Body of pancreas (tissue), 4 donors: ENCODE results near the gene CMSS1. TPM values are rescaled to one million over a fixed set of nuclear protein-coding genes. Genes with fewer than 3 reads are reported as not detected.

Experiments
- ATAC-seq: fragments of 150-250 bp; one replicate; pipeline ENCODE4 v1.9.1; 2016
- DNase-seq, 4 donors: peaks; one replicate each; pipeline ENCODE4 v3.0.0-alpha.2; 2019
- H3K27ac ChIP-seq, 4 donors: fragments of 200-600 bp; sonication (generic); 1 replicate in 3 of 4; 2 replicates in 1 of 4; pipeline versions ENCODE4 v1.5.1 to v1.6.1; 2016 to 2019; ENCODE audit warnings: mild to moderate bottlenecking in 1 of 4, mixed read lengths in 1 of 4, moderate library complexity in 1 of 4
- H3K27me3 ChIP-seq, 2 donors: fragments of 200-600 bp; sonication (generic); one replicate each; pipeline ENCODE4 v1.6.0; 2016; ENCODE audit warnings: mild to moderate bottlenecking in 1 of 2
- H3K36me3 ChIP-seq, 2 donors: fragments of 200-600 bp; sonication (generic); replicated peaks in 1 of 2; 2 replicates each; pipeline ENCODE4 v1.5.1; 2016; ENCODE audit warnings: low read depth in 2 of 2; ENCODE audit not compliant: insufficient read depth in 1 of 2
- H3K4me1 ChIP-seq: fragments of 200-600 bp; sonication (generic); one replicate; pipeline ENCODE4 v1.6.0; 2016
- H3K4me3 ChIP-seq, 2 donors: fragments of 200-600 bp; sonication (generic); 1 replicate in 1 of 2; 2 replicates in 1 of 2; pipeline ENCODE4 v1.5.1; 2016 to 2019
- H3K9me3 ChIP-seq, 3 donors: fragments of 200-600 bp; sonication (generic); 1 replicate in 2 of 3; 2 replicates in 1 of 3; pipeline ENCODE4 v1.5.1; 2016
- CTCF ChIP-seq, 7 experiments: fragments of 450-650 bp in 4 of 7; fragments of 200-600 bp in 3 of 7; sonication (generic) in 3 of 7; IDR thresholded peaks; one replicate each; pipeline ENCODE4 v1.5.1; 2016 to 2019; ENCODE audit warnings: antibody characterized with exemption in 7 of 7
- POLR2A ChIP-seq, 3 donors: fragments of 450-650 bp; IDR thresholded peaks; one replicate each; pipeline ENCODE4 v1.6.1; 2016; ENCODE audit warnings: antibody characterized with exemption in 3 of 3, mild to moderate bottlenecking in 2 of 3
- WGBS, 2 donors: methylation state at CpG; one replicate each; pipeline ENCODE4 v1.1.5; 2017; 5-methylcytosine and 5-hydroxymethylcytosine counted together
- intact Hi-C: fragments of 100-400 bp; cut with DNase I; formaldehyde crosslinking; loops from one replicate; pipeline ENCODE4 v1.15.1; 2023
- total RNA-seq, 2 donors: library from RNA; depleted of rRNA; stranded (reverse); fragments of >200 nt; gene quantifications; one replicate each; pipeline ENCODE4 v1.1.0, GENCODE V29; 2016

CMSS1 gene
- total RNA-seq, 2 donors from 2014 or later: 3.9 to 21.4 TPM

- Histone ChIP-seq H3K36me3 (no peaks in the 10 kb centered on the region), H3K27me3 (no peaks in the 10 kb centered on the region), H3K4me3 (no peak overlapping the region), H3K27ac (no peak overlapping the region), H3K9me3 (peaks cover 0 to 9% (median 0%) of the 10 kb centered on the region in 3 donors), H3K4me1 (no peaks in the 10 kb centered on the region)
- TF ChIP-seq CTCF (IDR thresholded peaks at IDR 0.05): no peak
- TF ChIP-seq POLR2A (IDR thresholded peaks at IDR 0.05): no peak
- 89 to 95% methylated on average over 6 of the region's 6 CpGs for WGBS, 2 donors
- ATAC-seq: no peak
- no peak for DNase-seq
- intact Hi-C loops: no loop called here
Measured at GRCh38 chr3:100175637-100176280, 358.1 kb downstream of the CMSS1 start.

- no peak for DNase-seq
- 92 to 100% methylated on average over 3 to 4 of the region's 4 CpGs for WGBS, 2 donors
- no peak overlapping the region for H3K27ac ChIP-seq
- H3K27me3 ChIP-seq: no peaks in the 10 kb centered on the region
- H3K4me1 ChIP-seq: no peaks in the 10 kb centered on the region
- H3K9me3 ChIP-seq: peaks cover 0 to 9% (median 0%) of the 10 kb centered on the region in 3 donors
- no peak overlapping the region for H3K4me3 ChIP-seq
- intact Hi-C loops: no loop called here
- no peaks in the 10 kb centered on the region for H3K36me3 ChIP-seq
- TF ChIP-seq CTCF (IDR thresholded peaks at IDR 0.05): no peak
- no peak for TF ChIP-seq POLR2A (IDR thresholded peaks at IDR 0.05)
- ATAC-seq: no peak
Measured at GRCh38 chr3:100179692-100180349, 362.2 kb downstream of the CMSS1 start.

DNA sequence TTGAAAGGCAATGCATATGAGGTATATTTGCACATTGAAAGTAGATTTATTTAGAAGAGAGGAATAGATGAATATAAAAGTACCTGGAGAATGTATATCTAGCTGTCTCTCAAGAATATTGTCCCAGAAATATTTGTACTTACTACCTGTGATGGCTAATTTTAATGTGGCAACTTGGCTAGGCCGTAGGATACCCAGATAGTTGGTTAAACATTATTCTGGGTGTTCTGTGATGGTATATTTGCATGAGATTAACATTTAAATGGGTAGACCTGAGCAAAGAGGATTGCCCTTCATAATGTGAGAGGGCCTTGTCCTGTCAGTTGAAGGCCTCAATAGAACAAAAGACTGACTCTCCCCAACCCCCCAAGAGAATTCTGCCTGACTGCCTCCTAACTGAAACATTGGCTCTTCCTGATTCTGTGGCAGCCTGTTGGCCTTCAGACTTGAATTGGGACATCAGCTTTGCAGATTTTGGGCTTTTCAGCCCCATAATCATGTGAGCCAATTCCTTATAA lies 366.0 kb downstream of the CMSS1 start:
- no peaks in the 10 kb centered on the region for H3K27me3 ChIP-seq
- ATAC-seq: no peak
- H3K27ac ChIP-seq: no peak overlapping the region
- DNase-seq: no peak
- intact Hi-C loops: no loop called here
- H3K36me3 ChIP-seq: no peaks in the 10 kb centered on the region
- no peaks in the 10 kb centered on the region for H3K4me1 ChIP-seq
- TF ChIP-seq CTCF (IDR thresholded peaks at IDR 0.05) (no peak), POLR2A (IDR thresholded peaks at IDR 0.05) (no peak)
- H3K4me3 ChIP-seq: no peak overlapping the region
- WGBS, 2 donors: 85 to 88% methylated on average over 1 of the region's 1 CpG
- H3K9me3 ChIP-seq: peaks cover 0 to 9% (median 0%) of the 10 kb centered on the region in 3 donors

DNA sequence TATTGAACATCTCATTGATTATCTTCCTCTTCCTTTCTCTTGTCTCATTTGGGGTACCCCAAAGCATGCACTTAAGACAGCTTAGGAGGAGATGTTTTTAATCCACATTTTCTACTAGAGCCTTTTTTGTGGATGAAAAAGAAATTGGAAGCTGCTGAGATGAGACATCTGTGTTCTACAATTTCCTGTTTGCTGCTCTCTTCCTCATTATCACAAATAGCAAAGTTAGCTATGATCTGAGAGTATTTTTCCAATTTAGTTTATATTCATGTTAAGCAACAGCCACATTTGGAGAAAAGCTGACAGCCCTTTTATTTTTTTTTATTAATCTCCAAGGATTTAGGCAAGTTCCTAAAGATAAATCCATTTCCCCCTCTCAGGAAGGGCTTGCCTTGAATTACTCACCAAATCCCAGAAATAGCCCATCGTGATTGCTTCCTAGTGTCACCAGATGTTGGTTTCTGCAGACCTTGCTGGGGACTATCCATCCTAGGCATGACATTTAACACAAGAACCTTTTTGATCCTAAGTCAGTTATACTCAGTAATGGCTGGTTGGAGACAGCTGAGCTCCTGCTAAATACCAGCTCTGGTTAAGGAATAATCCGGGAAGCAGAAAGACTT lies 367.4 kb downstream of the CMSS1 start:
- WGBS, 2 donors: 37 to 65% methylated on average over 2 of the region's 2 CpGs
- Histone ChIP-seq H3K9me3 (no peaks in the 10 kb centered on the region), H3K27me3 (no peaks in the 10 kb centered on the region), H3K36me3 (no peaks in the 10 kb centered on the region), H3K4me3 (no peak overlapping the region), H3K27ac (no peak overlapping the region), H3K4me1 (no peaks in the 10 kb centered on the region)
- no peak for TF ChIP-seq POLR2A (IDR thresholded peaks at IDR 0.05)
- no peak for TF ChIP-seq CTCF (IDR thresholded peaks at IDR 0.05)
- ATAC-seq (no peak), DNase-seq (no peak)
- intact Hi-C loops: no loop called here
